Amygdala (tissue), 56 donors: ENCODE results near the gene VAMP8.
"Not testable (repeated sequence)": the region's sequence is repeated elsewhere in the genome, so short reads cannot be mapped to it uniquely, and the experiment has no call there.

Experiments used
- DNase-seq, 56 donors: peaks; one replicate each; lab custom pipeline; 2025; lab: John Stamatoyannopoulos, UW

Gene VAMP8

DNA sequence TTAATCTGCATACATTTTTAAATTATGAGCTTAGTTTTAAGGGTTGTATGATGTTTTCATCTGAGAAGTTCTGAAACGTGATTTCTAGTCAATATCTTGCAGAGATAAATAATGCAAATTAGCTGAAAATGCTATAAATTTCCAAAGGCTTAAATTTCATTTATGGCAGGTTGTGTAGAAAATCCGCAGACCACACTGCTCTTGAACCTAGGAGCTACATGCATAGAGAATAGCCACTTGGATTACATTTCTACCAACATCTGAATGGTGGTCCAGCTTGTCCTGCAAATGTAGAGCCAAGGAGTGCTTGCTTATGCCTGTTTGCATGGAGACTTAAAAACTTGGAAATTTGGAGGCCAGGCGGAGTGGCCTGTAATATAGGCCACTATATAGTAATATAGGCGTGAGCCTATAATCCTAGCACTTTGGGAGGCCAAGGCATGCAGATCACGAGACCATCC lies 31.6 kb upstream of the VAMP8 start:
- DNase-seq = no peak

DNA sequence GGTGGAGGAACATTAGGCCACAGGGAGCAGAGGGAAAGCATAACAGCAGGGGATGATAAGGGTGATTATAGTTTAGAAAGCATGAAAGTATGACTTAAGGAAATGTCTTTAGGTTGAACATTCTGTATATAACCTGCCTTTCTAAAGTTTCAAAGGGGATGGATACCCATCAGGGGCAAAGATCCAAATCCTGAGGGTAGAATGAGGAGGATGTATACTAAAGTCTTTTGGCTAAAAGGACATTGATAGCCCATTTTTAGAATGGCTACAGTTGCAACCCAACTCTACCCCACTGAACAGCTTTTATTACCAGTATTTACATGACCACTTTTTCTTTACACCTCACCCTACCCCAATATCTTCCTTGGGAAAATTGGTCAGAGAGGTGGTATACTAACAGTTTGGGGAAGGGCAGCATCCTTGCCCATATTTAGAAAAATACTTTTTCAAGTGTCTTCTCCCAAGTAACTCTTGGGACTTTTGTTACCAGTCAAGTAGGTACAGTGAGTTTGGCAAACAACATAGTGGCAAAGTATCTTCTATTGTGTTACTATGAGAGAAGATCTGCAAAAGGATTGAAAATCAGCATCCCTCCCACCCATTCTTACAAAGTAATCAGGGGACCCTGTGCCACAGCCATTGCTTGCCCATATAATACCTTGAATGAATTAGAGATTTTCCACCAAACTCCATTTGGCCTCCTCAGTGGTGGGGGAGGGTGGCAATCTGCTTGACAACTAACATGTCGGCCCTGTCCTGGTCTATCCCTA lies 30.1 kb upstream of the VAMP8 start:
- DNase-seq = no peak

DNA sequence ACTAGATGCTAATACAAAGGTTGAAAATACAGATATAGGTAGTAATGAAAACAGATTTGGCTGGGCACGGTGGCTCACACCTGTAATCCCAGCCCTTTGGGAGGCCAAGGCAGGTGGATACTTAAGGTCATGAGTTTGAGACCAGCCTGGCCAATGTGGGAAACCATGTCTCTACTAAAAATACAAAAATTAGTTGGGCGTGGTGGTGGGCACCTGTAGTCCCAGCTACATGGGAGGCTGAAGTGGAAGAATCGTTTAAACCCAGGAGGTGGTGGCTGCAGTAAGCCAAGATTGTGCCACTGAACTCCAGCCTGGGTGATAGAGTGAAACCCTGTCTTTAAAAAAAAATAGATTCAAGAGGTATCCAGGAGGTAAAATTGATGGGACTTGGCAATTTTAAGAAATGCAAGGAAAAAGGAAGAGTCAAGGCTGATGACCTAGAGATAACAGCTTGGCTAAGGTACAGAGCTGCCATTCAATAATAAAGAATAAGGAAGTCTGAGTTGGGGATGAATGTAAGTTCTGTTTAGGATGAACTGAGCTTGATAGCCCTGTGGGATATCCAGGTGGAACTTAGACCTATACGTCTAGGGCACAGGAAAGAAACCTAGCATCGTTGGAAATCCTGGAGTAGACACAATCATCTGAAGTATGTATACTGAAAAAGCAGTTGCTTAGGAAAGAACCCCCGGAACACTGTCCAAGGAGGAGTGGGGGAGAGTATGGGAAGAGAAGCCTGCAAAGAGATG lies 29.4 kb upstream of the VAMP8 start:
- no peak for DNase-seq

DNA sequence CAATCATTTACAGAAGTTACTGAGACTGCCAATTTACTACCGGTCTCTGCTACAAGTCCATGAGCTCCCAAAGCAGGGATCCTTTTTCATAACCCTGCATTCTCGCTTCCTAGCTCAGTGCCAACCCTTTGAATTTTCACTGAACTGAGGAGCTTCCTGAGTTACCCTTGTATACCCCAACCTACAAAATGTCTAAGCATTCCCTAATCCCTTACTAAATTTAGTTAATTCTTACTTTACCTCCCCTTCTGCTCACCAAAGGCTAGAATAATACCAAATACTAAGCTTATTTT lies 28.8 kb upstream of the VAMP8 start:
- no peak for DNase-seq

DNA sequence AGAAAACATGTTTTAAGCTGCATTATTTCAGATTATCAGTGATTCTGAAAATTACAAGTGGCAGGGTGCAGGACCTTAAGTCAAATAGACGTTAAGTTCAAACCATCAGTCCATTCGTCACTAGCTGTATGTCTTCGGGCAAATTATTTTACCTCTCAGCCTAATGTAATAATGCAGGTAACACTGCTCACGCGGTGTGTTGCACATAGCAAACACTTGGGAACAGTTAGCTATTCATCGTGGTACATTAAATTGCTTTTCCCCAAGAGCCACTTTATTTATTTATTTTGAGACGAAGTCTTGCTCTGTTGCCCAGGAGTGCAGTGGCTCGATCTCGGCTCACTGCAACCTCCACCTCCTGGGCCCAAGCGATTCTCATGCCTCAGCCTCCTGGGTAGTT lies 28.3 kb upstream of the VAMP8 start:
- no peak for DNase-seq

DNA sequence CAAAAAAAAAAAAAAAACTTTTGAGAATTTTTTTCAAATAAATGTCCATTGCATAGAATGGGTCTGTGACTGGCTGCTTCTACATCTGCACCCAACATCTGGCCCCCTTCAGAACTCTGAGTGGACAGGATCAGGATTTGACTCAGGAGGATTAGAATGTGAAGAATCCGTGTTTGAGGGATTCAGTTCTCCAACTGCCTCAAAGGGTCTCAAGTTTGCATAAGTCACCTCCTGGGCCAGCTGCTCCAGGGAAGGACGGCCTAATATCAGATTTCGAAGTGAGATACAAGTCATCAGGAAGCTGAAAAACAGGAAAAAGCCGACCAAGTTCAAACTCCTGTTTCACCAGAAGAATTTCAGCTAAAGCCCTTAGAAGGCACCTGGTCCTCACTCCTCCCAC lies 27.6 kb upstream of the VAMP8 start:
- no peak for DNase-seq

DNA sequence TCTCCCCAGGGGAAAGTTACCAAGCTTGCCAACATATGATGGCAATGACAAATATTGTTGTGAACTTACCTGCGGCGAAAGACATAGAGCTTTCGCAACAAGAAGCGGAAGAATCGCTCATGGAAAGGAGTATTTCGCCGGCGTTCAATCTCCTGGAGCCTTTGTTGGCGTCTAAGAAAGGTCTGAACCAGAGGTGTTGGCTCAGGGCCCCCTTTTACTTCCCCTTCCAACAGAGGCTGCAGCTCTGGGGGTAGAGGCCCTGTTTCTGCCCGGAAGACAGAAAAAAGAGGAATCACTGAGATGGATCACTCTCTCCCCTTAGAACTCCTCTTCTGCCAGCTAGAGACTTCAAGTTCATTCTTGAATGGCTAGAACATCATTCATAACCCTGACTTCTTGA lies 26.9 kb upstream of the VAMP8 start:
- DNase-seq = peak in 4 of 56 donors; percentile 9 to 17 (median 14)

DNA sequence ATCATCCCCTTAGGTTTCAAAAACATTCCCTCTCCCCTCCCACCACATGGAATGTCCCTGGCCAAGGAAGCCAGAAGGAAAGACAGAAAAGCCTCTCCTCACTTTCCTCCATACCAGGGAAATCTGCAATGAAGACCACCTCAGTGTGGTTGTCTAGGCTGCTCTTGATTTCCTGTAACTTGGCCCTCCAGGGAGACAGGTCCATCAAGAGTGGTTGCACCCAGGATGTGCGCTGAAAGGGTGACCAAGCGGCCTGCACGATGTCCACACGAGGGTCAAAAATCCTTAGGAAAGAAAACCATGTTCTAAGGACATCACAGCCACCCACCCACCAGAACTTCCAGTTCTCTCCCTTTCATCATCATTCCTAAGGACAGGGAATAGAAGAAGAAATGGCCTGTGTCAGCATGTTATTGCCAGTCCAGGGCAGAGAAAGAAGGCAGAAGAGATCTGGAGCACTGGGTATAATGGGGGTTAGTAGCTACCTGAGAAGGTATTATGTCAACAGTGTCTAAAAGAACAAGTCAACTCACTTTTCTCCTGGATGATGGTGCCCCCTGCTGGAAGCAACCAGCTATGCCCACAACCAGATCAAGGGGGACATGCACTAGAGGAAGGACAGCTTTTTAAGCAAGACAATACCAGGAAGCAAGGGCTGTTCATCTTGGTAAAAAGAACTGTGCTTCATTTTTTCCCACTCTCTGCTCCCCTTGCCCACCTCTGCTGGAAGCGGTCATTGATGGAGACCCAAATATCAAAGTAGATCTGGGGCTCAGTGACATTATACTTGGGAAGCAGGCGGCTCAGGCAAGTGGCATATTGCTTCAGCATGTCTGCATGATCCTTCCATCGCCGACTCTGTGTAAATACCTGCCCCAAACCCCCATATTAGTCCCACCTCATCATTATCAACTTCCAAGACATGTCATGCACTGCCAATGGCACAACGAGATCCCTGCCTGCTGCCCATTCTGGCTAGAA lies 25.4 kb upstream of the VAMP8 start:
- DNase-seq = peak in 53 of 56 donors; percentile 10 to 88 (median 55)

DNA sequence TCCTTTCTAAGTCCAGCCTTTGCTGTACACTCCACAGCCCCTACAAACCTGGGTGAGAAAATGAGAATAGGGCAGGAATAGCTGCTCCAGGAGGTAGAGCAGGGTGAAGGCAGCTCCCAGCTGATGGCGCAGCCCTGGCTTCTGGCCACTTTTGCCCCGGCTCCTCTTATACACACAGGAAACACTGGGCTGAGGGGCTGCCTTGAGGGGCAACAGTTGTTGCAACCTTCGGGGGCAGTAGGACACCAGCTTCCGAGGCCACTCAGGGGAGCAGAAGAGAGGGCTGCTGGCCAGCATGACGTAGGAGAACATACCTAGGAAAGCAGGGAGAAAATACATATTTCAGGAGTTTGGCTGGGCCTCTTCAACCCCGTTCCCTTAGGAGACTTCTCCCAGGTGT lies 24.2 kb upstream of the VAMP8 start:
- no peak for DNase-seq

DNA sequence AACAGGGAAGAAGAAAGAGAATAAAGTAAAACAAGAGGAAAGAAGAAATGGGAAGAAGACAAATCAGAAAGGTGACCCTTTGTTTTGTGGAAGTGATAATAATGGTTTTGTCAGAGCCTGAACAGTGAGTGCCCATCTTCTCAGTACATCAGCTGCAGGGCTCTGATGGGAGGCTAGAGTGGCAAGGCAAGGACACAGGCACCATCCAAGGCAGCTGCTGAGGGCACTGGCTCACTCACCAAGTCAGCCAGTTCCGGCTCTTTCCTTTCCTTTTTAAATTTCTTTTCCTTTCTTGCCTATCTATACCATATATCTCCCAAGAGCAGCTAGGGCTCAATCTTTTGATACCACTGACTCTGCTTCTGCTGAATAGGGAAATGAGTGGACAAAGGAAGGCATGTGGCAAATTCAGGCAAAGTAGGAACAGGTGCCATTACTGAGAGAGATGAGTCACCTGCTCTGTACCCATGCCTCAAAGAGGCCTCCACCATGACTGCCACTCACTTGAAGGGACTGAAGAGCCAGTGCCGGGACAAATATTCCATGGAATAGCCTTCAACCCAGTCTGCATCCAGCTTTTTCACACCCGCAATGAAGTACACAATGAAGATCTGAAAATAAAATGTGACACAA lies 22.3 kb upstream of the VAMP8 start:
- DNase-seq = no peak

DNA sequence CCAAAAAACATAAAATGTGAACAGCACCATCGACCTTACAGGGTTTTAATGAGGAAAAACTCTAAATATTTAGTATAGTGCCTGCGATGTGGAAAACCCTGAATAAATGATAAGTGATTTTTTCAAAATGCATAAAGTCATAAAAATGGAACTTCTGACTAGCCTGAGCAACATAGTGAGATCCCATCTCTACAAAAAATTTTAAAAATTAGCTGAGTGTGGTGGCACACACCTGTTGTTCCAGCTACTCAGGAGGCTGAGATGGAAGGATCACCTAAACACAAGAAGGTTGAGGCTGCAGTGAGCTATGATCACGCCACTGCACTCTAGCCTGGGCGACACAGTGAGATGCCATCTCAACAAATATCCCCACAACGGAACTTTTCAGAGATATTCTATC lies 20.3 kb upstream of the VAMP8 start:
- no peak for DNase-seq

DNA sequence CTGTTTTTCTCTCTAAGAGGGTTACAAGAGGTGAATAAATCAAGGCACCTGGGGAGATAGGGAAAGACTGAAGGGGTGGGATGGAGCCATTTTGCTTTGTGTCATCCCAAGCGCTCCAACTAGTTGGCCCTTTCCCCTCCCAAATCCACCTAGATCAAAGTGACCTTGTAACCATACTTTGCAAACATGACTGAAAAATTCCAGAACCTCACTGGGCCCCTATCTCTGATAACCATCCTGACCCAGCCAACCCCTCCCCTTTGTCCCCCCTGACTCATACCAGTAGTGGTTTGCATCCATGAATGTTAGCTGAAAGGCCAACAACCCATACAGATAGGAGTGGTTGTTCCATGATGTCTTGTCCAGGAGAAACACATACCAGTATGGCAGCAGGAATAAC lies 19.2 kb upstream of the VAMP8 start:
- DNase-seq = no peak

DNA sequence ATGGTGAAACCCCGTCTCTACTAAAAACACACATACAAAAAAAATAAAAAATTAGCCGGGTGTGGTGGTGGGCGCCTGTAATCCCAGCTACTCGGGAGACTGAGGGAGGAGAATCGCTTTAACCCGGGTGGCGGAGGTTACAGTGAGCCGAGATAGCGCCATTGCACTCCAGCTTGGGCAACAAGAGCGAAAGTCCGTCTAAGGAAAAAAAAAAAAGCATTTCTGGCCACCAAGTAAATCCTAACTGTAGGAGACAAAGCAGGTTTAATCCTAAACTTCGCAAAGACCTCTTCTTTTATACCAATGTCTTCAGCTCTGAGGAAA lies 17.0 kb upstream of the VAMP8 start:
- not testable (repeated sequence) for DNase-seq

DNA sequence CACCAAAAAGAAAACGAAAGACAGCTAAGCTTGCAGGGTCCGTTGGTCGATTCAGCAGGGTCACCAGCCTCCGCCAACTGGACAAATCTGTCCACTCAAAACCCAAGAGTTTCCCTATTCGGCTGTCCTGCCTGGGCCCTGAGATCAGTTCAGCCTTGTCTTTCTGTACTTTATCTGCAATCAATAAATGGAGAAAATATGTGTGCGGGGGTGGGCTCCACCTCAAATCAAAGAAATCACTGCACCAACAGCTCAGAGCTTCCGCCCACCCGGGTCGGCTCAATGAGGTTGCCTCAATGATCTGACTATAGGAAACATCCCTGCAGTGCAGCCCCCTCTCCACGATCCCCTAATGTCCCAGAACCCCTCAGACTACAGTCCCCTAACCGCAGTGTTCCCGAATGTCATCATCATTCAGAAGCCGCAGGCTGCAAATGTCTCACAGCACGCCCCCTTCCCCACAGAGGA lies 16.5 kb upstream of the VAMP8 start:
- no peak for DNase-seq

DNA sequence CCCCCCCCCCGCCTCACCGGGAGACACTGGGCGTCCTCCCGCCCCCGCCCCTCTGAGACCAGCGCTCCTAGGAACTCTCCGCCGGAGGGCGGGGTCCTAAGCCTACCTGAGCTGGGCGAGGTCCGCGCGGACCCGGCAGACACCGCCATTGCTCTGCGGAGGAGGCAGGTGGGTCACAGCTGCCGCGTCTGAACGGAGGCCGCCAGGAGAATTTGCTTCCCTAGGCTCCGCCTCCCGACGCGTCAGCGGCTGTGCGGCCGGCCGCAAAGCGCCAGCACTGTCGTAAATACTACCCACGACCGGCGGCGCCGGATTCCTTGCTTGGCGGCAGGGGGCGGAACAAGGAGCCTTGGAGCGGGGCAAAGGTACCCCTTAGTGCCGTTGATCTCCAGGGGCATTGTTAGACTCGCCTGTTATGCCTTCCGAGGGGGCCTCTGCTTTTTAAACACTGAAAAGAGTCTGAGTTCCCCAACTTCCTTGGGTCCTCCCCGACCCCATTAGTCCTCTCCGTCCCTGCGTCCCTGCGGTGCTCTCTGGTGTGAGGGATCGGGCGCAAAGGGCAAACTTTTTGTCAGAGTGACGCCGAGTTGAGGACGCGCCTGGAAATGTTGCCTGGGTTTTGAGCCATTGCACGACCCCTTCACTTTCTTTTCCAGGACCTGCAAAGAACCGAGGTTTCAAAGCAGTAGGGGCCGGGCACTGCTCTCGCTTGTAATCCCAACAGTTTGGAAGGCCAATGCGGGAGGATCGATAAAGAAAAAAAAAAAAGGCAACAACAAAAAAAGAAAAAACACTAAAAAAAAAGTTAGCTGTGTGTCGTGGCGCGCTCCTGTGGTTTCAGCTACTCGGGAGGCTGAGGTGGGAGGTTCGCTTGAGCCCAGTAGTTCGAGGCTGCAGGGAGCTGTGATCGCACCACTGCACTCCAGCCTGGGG lies 15.8 kb upstream of the VAMP8 start, which contains the start of gene GGCX:
Gene GGCX, minus strand, starts transcription at position 214 of the 933 bp plus-strand sequence. Its CDS starts 65 bp downstream, at position 149.
- peak; percentile 51 to 94 (median 88) for DNase-seq

DNA sequence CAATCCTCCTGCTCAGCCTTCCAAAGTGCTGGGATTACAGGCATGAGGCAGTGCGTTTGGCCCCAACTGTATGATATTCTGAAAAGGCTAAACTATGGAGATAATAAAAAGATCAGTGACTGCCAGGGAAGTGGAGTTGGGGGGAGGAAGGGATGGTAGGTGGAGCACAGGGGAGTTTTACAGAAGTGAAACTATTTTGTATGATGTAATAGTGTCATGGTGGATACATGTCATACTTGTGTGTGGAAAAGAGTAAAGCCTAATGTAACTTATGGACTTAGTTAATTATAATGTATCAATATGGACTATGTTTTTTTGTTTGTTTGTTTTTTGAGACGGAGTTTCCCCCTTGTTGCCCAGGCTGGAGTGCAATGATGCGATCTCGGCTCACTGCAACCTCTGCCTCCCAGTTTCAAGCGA lies 13.2 kb upstream of the VAMP8 start:
- no peak for DNase-seq

DNA sequence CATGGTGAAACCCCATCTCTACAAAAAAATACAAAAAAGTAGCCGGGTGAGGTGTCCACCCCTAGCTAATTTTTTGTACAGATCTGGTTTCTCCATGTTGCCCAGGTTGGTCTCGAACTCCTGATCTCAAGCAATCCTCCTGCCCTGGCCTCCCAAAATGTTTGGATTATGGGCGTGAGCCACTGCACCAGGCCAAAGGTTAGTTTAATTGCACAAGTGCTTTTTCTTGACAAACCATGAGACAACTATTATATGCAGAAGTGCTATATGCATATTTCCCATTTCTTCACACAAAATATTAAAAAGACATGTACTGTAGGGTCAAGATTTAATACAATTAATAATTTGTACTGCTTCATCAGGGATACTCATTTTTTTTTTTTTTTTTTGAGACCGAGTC lies 11.1 kb upstream of the VAMP8 start:
- DNase-seq = no peak

DNA sequence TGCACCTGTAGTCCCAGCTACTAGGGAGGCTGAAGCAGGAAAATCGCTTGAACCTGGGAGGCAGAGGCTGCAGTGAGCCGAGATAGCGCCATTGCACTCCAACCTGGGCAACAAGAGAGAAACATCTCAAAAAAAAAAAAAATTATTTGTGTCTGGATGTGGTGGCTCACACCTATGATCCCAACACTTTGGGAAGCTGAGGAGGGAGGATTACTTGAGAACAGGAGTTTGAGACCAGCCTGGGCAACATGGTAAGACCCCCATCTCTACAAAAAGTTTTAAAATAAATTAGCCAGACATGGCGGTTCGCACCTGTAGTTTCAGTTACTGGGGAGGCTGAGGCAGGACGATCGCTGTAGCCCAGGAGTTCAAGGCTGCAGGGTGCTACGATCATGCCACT lies 1.6 kb upstream of the VAMP8 start:
- DNase-seq = no peak

DNA sequence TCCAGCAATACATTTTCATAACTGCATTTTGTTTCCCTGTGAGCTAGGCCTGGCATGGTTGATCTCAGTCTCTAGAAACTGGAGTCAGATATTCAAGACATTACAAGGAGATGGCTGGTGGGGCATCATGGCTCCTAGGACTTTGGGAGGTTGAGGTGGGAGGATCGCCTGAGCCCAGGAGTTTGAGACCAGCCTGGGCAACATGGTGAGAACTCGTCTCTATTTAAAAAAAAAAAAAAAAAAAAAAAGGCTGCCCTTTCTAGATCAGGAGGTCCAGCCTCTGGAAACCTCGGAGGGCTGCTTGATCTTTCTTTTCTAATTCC lies 362 bp upstream of the VAMP8 start:
- DNase-seq = no peak
